ENCODE data around the gene MAPK4.

GRCh38 chr18:50656841-50657470, 97.1 kb downstream of the MAPK4 start:
- no peak for TF ChIP-seq EZH2 (IDR thresholded peaks at IDR 0.05; ENCODE audit: insufficient read depth, low read length)
- no peak for TF ChIP-seq CTCF (IDR thresholded peaks at IDR 0.05; ENCODE audit: insufficient read depth, low read depth, low read length)
